H4 (cell line): Measurements from ENCODE around the gene HOMEZ. TPM values are rescaled to one million over a fixed set of nuclear protein-coding genes. Genes with fewer than 3 reads are reported as not detected.

Experiments used
- total RNA-seq: library from RNA; depleted of rRNA; stranded (reverse); fragments of >200 nt; shearing (Covaris generic); gene quantifications from 2 replicates; pipeline ENCODE4 v1.2.3, GENCODE V29; 2014; rRNA removed

The HOMEZ gene
- total RNA-seq, 1 experiment from 2014 or later = 11.4 TPM

Other genes starting within 250 kb of the HOMEZ start
- not detected in 2 replicates for gene PSMB11, start 243.9 kb downstream of the HOMEZ start, total RNA-seq
- gene CDH24, start 228.6 kb downstream of the HOMEZ start, total RNA-seq = 2.9 and 3.3 TPM in 2 replicates
- 37.3 and 43.9 TPM in 2 replicates for gene ACIN1, start 191.0 kb downstream of the HOMEZ start, total RNA-seq
- gene C14orf119, start 190.6 kb downstream of the HOMEZ start, total RNA-seq = 71.4 and 93.4 TPM in 2 replicates
- not detected in 2 replicates for gene CIROP, start 181.1 kb downstream of the HOMEZ start, total RNA-seq
- gene CEBPE, start 166.9 kb downstream of the HOMEZ start, total RNA-seq = not detected in 2 replicates
- gene SLC7A8, start 102.5 kb downstream of the HOMEZ start, total RNA-seq = 5.2 and 5.6 TPM in 2 replicates
- not detected in 2 replicates for gene RNF212B, start 48.2 kb downstream of the HOMEZ start, total RNA-seq
- gene PPP1R3E, start 16.7 kb upstream of the HOMEZ start, total RNA-seq = 2.8 and 4.6 TPM in 2 replicates
- gene BCL2L2, start 20.7 kb upstream of the HOMEZ start, total RNA-seq = 9.7 and 14.5 TPM in 2 replicates
- 101 and 109 TPM in 2 replicates for gene PABPN1, start 35.3 kb upstream of the HOMEZ start, total RNA-seq
- gene SLC22A17, start 66.8 kb upstream of the HOMEZ start, total RNA-seq = 4.6 and 5.3 TPM in 2 replicates
- gene EFS, start 79.0 kb upstream of the HOMEZ start, total RNA-seq = not detected in 2 replicates
- not detected in 2 replicates for gene IL25, start 86.7 kb upstream of the HOMEZ start, total RNA-seq
- not detected in 2 replicates for gene CMTM5, start 90.9 kb upstream of the HOMEZ start, total RNA-seq
- not detected in 2 replicates for gene MYH6, start 122.1 kb upstream of the HOMEZ start, total RNA-seq
- gene MYH7, start 149.5 kb upstream of the HOMEZ start, total RNA-seq = not detected in 2 replicates
- 65.3 and 80.2 TPM in 2 replicates for gene NGDN, start 183.6 kb upstream of the HOMEZ start, total RNA-seq